OCI-LY3 (cell line): ENCODE results near the gene FAM236C.
"Not testable (repeated sequence)": the region's sequence is repeated elsewhere in the genome, so short reads cannot be mapped to it uniquely, and the experiment has no call there.

Source experiments
- H2AFZ ChIP-seq: fragments of 200-600, 300-600 bp; shearing (Covaris generic); 2 replicates; pipeline ENCODE4 v1.6.0; 2014; ENCODE audit warnings: antibody characterized with exemption, low read depth, low read length
- H3K27ac ChIP-seq: fragments of 200-600, 300-600 bp; sonication (generic); 2 replicates; pipeline ENCODE4 v1.5.1; 2014; ENCODE audit warnings: mild to moderate bottlenecking, low read length, moderate library complexity, mixed read lengths
- H3K27me3 ChIP-seq: fragments of 200-600, 300-600 bp; sonication (generic); 2 replicates; pipeline ENCODE4 v1.6.1; 2014; ENCODE audit warnings: low read depth, low read length, mixed read lengths
- H3K36me3 ChIP-seq: fragments of 200-600, 300-600 bp; sonication (generic); replicated peaks from 2 replicates; pipeline ENCODE3; 2014; ENCODE audit warnings: low read depth, low read length, mixed read lengths
- H3K4me1 ChIP-seq: fragments of 300-600, 200-600 bp; sonication (generic); 2 replicates; pipeline ENCODE4 v1.6.1; 2014; ENCODE audit warnings: low read length, mixed read lengths
- H3K4me2 ChIP-seq: fragments of 200-600, 300-600 bp; sonication (generic); 2 replicates; pipeline ENCODE4 v1.6.1; 2014; ENCODE audit warnings: low read length, mixed read lengths
- H3K4me3 ChIP-seq: fragments of 300-600, 200-600 bp; sonication (generic); 2 replicates; pipeline ENCODE4 v1.5.1; 2014; ENCODE audit warnings: antibody characterized with exemption, mild to moderate bottlenecking, low read length, moderate library complexity
- H3K79me2 ChIP-seq: fragments of 300-600, 200-600 bp; shearing (Covaris generic); 2 replicates; pipeline ENCODE4 v1.6.1; 2014; ENCODE audit warnings: mild to moderate bottlenecking, low read length, mixed read lengths
- H3K9ac ChIP-seq: fragments of 300-600, 200-600 bp; shearing (Covaris generic); 2 replicates; pipeline ENCODE4 v1.6.0; 2014; ENCODE audit warnings: mild to moderate bottlenecking, low read length, moderate library complexity
- H3K9me3 ChIP-seq: fragments of 200-600, 300-600 bp; shearing (Covaris generic); 2 replicates; pipeline ENCODE4 v1.6.1; 2014; ENCODE audit warnings: low read length, mixed read lengths; ENCODE audit not compliant: insufficient read depth
- H4K20me1 ChIP-seq: fragments of 200-600, 300-600 bp; sonication (generic); 2 replicates; pipeline ENCODE4 v1.6.1; 2016; ENCODE audit warnings: low read length, mixed read lengths; ENCODE audit not compliant: insufficient read depth

FAM236C gene

GRCh38 chrX:72912315-72912714 lies at the start of gene FAM236C:
FAM236C (plus strand) TSS chrX:72912615; CDS start chrX:72912715, 100 bp downstream.
- not testable (repeated sequence) for H3K9ac ChIP-seq, H3K4me2 ChIP-seq, H3K27ac ChIP-seq, H3K27me3 ChIP-seq, H3K36me3 ChIP-seq, H3K79me2 ChIP-seq, H3K4me3 ChIP-seq, H3K4me1 ChIP-seq, H4K20me1 ChIP-seq, H3K9me3 ChIP-seq, H2AFZ ChIP-seq

- not testable (repeated sequence) for H3K36me3 ChIP-seq, H3K27ac ChIP-seq, H3K79me2 ChIP-seq, H3K9me3 ChIP-seq, H3K4me3 ChIP-seq, H3K27me3 ChIP-seq, H3K9ac ChIP-seq, H3K4me1 ChIP-seq, H3K4me2 ChIP-seq, H4K20me1 ChIP-seq, H2AFZ ChIP-seq
Measured at GRCh38 chrX:72882898-72883297, 29.5 kb upstream of the FAM236C start.

- not testable (repeated sequence) for H3K9me3 ChIP-seq, H3K4me1 ChIP-seq, H2AFZ ChIP-seq, H3K79me2 ChIP-seq, H3K36me3 ChIP-seq, H3K4me2 ChIP-seq, H3K27me3 ChIP-seq, H4K20me1 ChIP-seq, H3K4me3 ChIP-seq, H3K9ac ChIP-seq, H3K27ac ChIP-seq
Measured at GRCh38 chrX:72889740-72890139, 22.7 kb upstream of the FAM236C start.

- H3K4me1 ChIP-seq, H3K4me2 ChIP-seq, H3K4me3 ChIP-seq, H3K36me3 ChIP-seq, H3K9ac ChIP-seq, H4K20me1 ChIP-seq, H3K27ac ChIP-seq, H3K9me3 ChIP-seq, H2AFZ ChIP-seq, H3K79me2 ChIP-seq, H3K27me3 ChIP-seq: not testable (repeated sequence)
Measured at GRCh38 chrX:72916096-72916495, 3.7 kb downstream of the FAM236C start.

GRCh38 chrX:72932283-72932682 lies 19.9 kb downstream of the FAM236C start:
- H2AFZ ChIP-seq, H3K9me3 ChIP-seq, H3K9ac ChIP-seq, H3K27ac ChIP-seq, H3K4me1 ChIP-seq, H3K4me3 ChIP-seq, H4K20me1 ChIP-seq, H3K27me3 ChIP-seq, H3K4me2 ChIP-seq, H3K79me2 ChIP-seq, H3K36me3 ChIP-seq: not testable (repeated sequence)

- not testable (repeated sequence) for H3K79me2 ChIP-seq, H2AFZ ChIP-seq, H3K9ac ChIP-seq, H4K20me1 ChIP-seq, H3K4me1 ChIP-seq, H3K9me3 ChIP-seq, H3K27me3 ChIP-seq, H3K27ac ChIP-seq, H3K4me3 ChIP-seq, H3K4me2 ChIP-seq, H3K36me3 ChIP-seq
Measured at GRCh38 chrX:72936455-72936854, 24.0 kb downstream of the FAM236C start.

- H3K27me3 ChIP-seq, H3K4me2 ChIP-seq, H3K36me3 ChIP-seq, H4K20me1 ChIP-seq, H3K9ac ChIP-seq, H3K79me2 ChIP-seq, H3K9me3 ChIP-seq, H2AFZ ChIP-seq, H3K27ac ChIP-seq, H3K4me3 ChIP-seq, H3K4me1 ChIP-seq: not testable (repeated sequence)
Measured at GRCh38 chrX:72936882-72937455, 24.6 kb downstream of the FAM236C start.

GRCh38 chrX:72937906-72938305 lies 25.5 kb downstream of the FAM236C start, which contains the start of gene FAM236A:
FAM236A (plus strand) TSS chrX:72938206; CDS start chrX:72938263, 57 bp downstream.
- not testable (repeated sequence) for H3K4me2 ChIP-seq, H3K4me1 ChIP-seq, H3K36me3 ChIP-seq, H2AFZ ChIP-seq, H4K20me1 ChIP-seq, H3K9ac ChIP-seq, H3K27ac ChIP-seq, H3K4me3 ChIP-seq, H3K79me2 ChIP-seq, H3K27me3 ChIP-seq, H3K9me3 ChIP-seq

- not testable (repeated sequence) for H3K27me3 ChIP-seq, H3K79me2 ChIP-seq, H3K4me1 ChIP-seq, H3K36me3 ChIP-seq, H3K9me3 ChIP-seq, H3K9ac ChIP-seq, H3K4me3 ChIP-seq, H2AFZ ChIP-seq, H3K27ac ChIP-seq, H4K20me1 ChIP-seq, H3K4me2 ChIP-seq
Measured at GRCh38 chrX:72942272-72942671, 29.9 kb downstream of the FAM236C start.
